Tibial artery (tissue), 4 donors: ENCODE data around the gene SEPTIN10.

Experiments used
- DNase-seq, 2 donors: peaks; one replicate each; pipeline ENCODE4 v3.0.0-alpha.2; 2019
- H3K27ac ChIP-seq, 2 donors: fragments of 200-600 bp; sonication (generic) in 1 of 2; 1 replicate in 1 of 2; 2 replicates in 1 of 2; pipeline ENCODE4 v1.5.1; 2018 to 2019; ENCODE audit warnings: mild to moderate bottlenecking in 1 of 2
- H3K27me3 ChIP-seq, 2 donors: fragments of 200-600 bp; sonication (generic) in 1 of 2; one replicate each; pipeline versions ENCODE4 v1.5.1 to v1.6.0; 2016 to 2019
- H3K36me3 ChIP-seq, 3 donors: fragments of 200-600 bp; sonication (generic) in 2 of 3; one replicate each; pipeline ENCODE4 v1.5.1; 2016 to 2019; ENCODE audit warnings: mild to moderate bottlenecking in 2 of 3
- H3K4me1 ChIP-seq, 4 donors: fragments of 200-600 bp; sonication (generic) in 2 of 4; 1 replicate in 3 of 4; 2 replicates in 1 of 4; pipeline ENCODE4 v1.5.1; 2016 to 2019
- H3K4me3 ChIP-seq, 2 donors: fragments of 200-600 bp; sonication (generic) in 1 of 2; 1 replicate in 1 of 2; 2 replicates in 1 of 2; pipeline ENCODE4 v1.5.1; 2018 to 2019; ENCODE audit warnings: mild to moderate bottlenecking in 2 of 2
- H3K9me3 ChIP-seq, 3 donors: fragments of 200-600 bp; sonication (generic) in 1 of 3; one replicate each; pipeline ENCODE4 v1.5.1; 2016 to 2019
- intact Hi-C: fragments of 100-400 bp; cut with DNase I; formaldehyde crosslinking; loops from one replicate; pipeline ENCODE4 v1.15.0; 2023; ENCODE audit warnings: low total_unique reads
- TF ChIP-seq, protein P1 (sequence below), 2 experiments: fragments of 200-600 bp in 1 of 2; fragments of 450-650 bp in 1 of 2; IDR thresholded peaks; one replicate each; pipeline ENCODE4 v1.5.1; 2017 to 2019; ENCODE audit warnings: antibody characterized with exemption in 2 of 2, mild to moderate bottlenecking in 1 of 2, moderate library complexity in 1 of 2

The SEPTIN10 gene

DNA sequence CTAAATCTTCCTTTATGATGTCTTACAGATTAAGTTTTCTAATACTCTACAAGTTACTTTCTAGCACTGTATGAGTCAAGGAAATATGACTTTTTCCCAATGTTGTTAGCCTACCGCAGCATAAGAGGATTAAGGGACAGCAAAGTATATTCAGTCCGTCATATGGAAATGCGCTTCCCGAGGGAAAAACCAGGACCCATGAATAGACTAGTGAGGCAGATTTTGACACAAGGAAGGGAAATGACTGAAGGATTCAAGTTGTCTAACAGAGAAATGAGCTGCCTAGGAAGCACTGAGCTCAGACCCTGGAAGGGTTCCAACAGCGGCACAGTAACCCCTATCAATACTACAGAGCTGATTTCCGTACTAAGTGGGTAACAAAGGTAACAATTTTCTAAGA lies 12.0 kb downstream of the SEPTIN10 start:
- H3K4me3 ChIP-seq, result no peak overlapping the region
- no peak overlapping the region for H3K27ac ChIP-seq
- peaks cover 0 to 77% (median 17%) of the 10 kb centered on the region in 4 donors for H3K4me1 ChIP-seq
- TF ChIP-seq, protein P1, sequence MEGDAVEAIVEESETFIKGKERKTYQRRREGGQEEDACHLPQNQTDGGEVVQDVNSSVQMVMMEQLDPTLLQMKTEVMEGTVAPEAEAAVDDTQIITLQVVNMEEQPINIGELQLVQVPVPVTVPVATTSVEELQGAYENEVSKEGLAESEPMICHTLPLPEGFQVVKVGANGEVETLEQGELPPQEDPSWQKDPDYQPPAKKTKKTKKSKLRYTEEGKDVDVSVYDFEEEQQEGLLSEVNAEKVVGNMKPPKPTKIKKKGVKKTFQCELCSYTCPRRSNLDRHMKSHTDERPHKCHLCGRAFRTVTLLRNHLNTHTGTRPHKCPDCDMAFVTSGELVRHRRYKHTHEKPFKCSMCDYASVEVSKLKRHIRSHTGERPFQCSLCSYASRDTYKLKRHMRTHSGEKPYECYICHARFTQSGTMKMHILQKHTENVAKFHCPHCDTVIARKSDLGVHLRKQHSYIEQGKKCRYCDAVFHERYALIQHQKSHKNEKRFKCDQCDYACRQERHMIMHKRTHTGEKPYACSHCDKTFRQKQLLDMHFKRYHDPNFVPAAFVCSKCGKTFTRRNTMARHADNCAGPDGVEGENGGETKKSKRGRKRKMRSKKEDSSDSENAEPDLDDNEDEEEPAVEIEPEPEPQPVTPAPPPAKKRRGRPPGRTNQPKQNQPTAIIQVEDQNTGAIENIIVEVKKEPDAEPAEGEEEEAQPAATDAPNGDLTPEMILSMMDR (IDR thresholded peaks at IDR 0.05), result no peak
- H3K27me3 ChIP-seq, result no peaks in the 10 kb centered on the region
- no peaks in the 10 kb centered on the region for H3K36me3 ChIP-seq
- no peak for DNase-seq
- no peaks in the 10 kb centered on the region for H3K9me3 ChIP-seq
- intact Hi-C loops, result no loop called here

DNA sequence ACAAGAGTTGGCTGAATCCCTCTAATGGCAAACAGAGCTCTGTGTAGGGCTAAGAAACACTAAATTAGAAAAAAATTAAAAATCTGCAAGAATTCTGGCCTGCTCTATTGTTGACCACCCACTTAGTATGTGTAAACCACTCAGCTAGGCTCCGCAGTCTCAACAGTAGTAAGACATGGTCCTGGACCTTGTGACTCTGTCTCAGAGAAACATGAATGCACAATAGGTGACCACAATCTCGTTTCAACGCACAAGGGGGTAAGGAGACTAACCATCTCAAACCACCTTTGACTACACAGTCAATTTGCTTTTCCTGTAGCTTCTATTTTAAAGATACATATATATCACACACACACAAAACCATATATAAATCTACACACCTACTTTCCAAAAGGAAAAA lies 16.5 kb downstream of the SEPTIN10 start:
- Histone ChIP-seq H3K4me3 (no peak overlapping the region), H3K36me3 (peaks cover 0 to 5% (median 2%) of the 10 kb centered on the region in 3 donors), H3K4me1 (peaks cover 0 to 55% (median 12%) of the 10 kb centered on the region in 4 donors), H3K27me3 (no peaks in the 10 kb centered on the region), H3K9me3 (no peaks in the 10 kb centered on the region), H3K27ac (no peak overlapping the region)
- DNase-seq, result no peak
- intact Hi-C loops, result no loop called here
- TF ChIP-seq, protein P1 (IDR thresholded peaks at IDR 0.05), result no peak

DNA sequence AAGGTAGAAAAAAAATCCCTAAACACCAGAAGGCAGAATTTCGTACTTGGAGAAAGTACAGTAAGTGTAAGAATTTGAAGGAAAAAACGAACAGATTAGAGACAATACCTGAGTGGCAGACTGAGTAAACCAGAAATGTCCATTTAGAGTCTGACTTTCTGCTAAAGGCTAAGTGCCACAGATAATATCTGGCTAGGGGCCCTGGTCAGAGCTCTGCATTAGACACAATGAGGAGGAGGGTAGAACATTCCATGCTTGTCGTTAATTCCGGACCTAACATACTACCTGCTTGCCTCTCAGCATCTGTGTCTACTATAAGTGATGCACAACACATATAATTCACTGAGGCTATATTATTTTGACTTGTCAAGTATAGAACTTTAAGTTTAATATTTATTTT lies 18.1 kb downstream of the SEPTIN10 start:
- H3K4me1 ChIP-seq, result peaks cover 0 to 39% (median 11%) of the 10 kb centered on the region in 4 donors
- H3K4me3 ChIP-seq, result no peak overlapping the region
- TF ChIP-seq, protein P1 (IDR thresholded peaks at IDR 0.05), result no peak
- intact Hi-C loops, result no loop called here
- DNase-seq, result no peak
- H3K27me3 ChIP-seq, result no peaks in the 10 kb centered on the region
- no peak overlapping the region for H3K27ac ChIP-seq
- H3K36me3 ChIP-seq, result peaks cover 4 to 13% (median 7%) of the 10 kb centered on the region in 3 donors
- H3K9me3 ChIP-seq, result no peaks in the 10 kb centered on the region

DNA sequence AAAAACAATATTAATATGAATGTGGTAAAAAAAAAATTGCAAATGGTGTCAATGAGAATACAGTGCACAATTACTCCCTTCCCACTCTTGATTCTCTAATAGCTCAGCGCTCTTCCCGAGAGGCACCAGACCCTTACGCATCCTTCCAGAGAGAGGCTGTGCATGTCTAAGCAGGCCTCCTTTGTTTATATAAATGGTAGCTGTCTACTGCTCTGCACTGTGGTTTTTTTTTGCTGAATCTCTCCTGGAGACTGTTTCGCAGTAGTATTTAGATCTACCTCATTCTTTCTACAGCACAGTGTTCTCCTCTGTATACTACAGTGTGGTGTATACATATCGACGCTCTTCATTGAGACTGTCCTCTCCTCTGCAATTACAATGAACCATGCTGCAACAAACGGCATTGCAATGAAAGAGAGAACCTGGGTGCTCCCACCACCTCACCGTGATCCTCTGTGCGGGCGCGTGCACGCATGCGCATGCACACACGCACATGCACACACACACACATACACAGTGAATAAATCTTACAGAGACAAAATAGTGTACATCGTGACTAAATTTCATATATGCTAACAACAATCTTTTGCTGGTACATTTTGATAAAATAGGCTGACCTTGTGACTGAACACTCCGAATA lies 19.4 kb downstream of the SEPTIN10 start:
- Histone ChIP-seq H3K36me3 (peaks cover 4 to 13% (median 7%) of the 10 kb centered on the region in 3 donors), H3K4me1 (peaks cover 0 to 29% (median 11%) of the 10 kb centered on the region in 4 donors), H3K27ac (no peak overlapping the region), H3K27me3 (no peaks in the 10 kb centered on the region), H3K9me3 (no peaks in the 10 kb centered on the region), H3K4me3 (no peak overlapping the region)
- no peak for DNase-seq
- intact Hi-C loops, result no loop called here
- TF ChIP-seq, protein P1 (IDR thresholded peaks at IDR 0.05), result no peak

DNA sequence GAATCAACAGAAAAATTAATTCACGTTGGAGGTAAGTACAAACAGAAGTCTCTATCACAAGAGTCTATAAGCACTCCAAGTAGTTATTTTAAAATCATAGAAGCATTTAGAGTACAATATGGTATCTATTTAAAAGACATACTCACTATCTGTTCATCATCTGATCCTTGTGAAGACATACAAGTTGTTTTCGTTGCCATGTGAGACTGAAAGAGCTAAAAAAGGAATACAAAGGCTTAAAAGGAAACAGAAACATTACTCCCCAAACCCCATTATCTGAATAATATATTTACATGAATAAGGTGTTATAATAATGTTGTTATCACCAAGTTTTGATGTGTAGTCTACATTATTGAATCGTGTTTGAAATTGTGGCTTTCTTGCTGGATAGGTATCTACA lies 20.9 kb downstream of the SEPTIN10 start:
- TF ChIP-seq, protein P1 (IDR thresholded peaks at IDR 0.05), result no peak
- H3K27me3 ChIP-seq, result no peaks in the 10 kb centered on the region
- DNase-seq, result no peak
- H3K9me3 ChIP-seq, result no peaks in the 10 kb centered on the region
- H3K4me1 ChIP-seq, result peaks cover 0 to 18% (median 7%) of the 10 kb centered on the region in 4 donors
- intact Hi-C loops, result no loop called here
- no peak overlapping the region for H3K27ac ChIP-seq
- peaks cover 4 to 13% (median 7%) of the 10 kb centered on the region in 3 donors for H3K36me3 ChIP-seq
- no peak overlapping the region for H3K4me3 ChIP-seq
